ENCODE data around the gene HNRNPUL1.

Gene HNRNPUL1

GRCh38 chr19:41218615-41219507, 45.3 kb upstream of the HNRNPUL1 start, which contains the start of gene AXL:
Gene AXL, plus strand, starts transcription at chr19:41219223. Its CDS starts 170 bp downstream, at chr19:41219393.
- Histone ChIP-seq H3K9ac (ENCODE audit: low read length) (no peak within 1 kb of the TSS), H3K9me2 (ENCODE audit: low read depth, low read length) (no peaks in the 10 kb centered on the region), H3K4me3 (ENCODE audit: low read depth, low read length, poor library complexity, severe bottlenecking) (no peak within 1 kb of the TSS), H3F3A (ENCODE audit: insufficient read depth, low read length) (no peaks in the 10 kb centered on the region), H3K27me3 (ENCODE audit: insufficient read depth, low read length) (peaks cover 10% of the 10 kb centered on the region; the same call in 1 of the 2 replicates), H3K4me2 (ENCODE audit: low read length) (no peak within 1 kb of the TSS), H2AFZ (ENCODE audit: low read length) (no peak within 1 kb of the TSS), H3K36me3 (ENCODE audit: insufficient read depth, low read length) (no peaks in the 10 kb centered on the region), H3K27ac (ENCODE audit: low read depth, low read length, poor library complexity, severe bottlenecking) (no peak within 1 kb of the TSS), H3K4me1 (ENCODE audit: insufficient read depth, low read length, severe bottlenecking) (no peaks in the 10 kb centered on the region), H4K20me1 (ENCODE audit: insufficient read depth, low read length) (no peaks in the 10 kb centered on the region), H3K9me3 (ENCODE audit: low read length) (no peaks in the 10 kb centered on the region), H3K79me2 (ENCODE audit: insufficient read depth, low read length) (no peaks in the 10 kb centered on the region)
- no peak for TF ChIP-seq CTCF (IDR thresholded peaks at IDR 0.05; ENCODE audit: low read length)
- no peak for TF ChIP-seq EZH2 (IDR thresholded peaks at IDR 0.05; ENCODE audit: borderline replicate concordance, low read length)

- Histone ChIP-seq H3F3A (ENCODE audit: insufficient read depth, low read length) (no peaks in the 10 kb centered on the region), H3K79me2 (ENCODE audit: insufficient read depth, low read length) (no peaks in the 10 kb centered on the region), H3K9me2 (ENCODE audit: low read depth, low read length) (no peaks in the 10 kb centered on the region), H3K4me1 (ENCODE audit: insufficient read depth, low read length, severe bottlenecking) (no peaks in the 10 kb centered on the region), H3K27me3 (ENCODE audit: insufficient read depth, low read length) (peaks cover 15% of the 10 kb centered on the region; the same call in 1 of the 2 replicates), H3K27ac (ENCODE audit: low read depth, low read length, poor library complexity, severe bottlenecking) (no peak overlapping the region), H4K20me1 (ENCODE audit: insufficient read depth, low read length) (no peaks in the 10 kb centered on the region), H3K36me3 (ENCODE audit: insufficient read depth, low read length) (no peaks in the 10 kb centered on the region), H3K9ac (ENCODE audit: low read length) (no peak overlapping the region), H3K4me3 (ENCODE audit: low read depth, low read length, poor library complexity, severe bottlenecking) (no peak overlapping the region), H2AFZ (ENCODE audit: low read length) (no peak overlapping the region), H3K9me3 (ENCODE audit: low read length) (no peaks in the 10 kb centered on the region), H3K4me2 (ENCODE audit: low read length) (no peak overlapping the region)
- no peak for TF ChIP-seq CTCF (IDR thresholded peaks at IDR 0.05; ENCODE audit: low read length)
- no peak for TF ChIP-seq EZH2 (IDR thresholded peaks at IDR 0.05; ENCODE audit: borderline replicate concordance, low read length)
Measured at GRCh38 chr19:41219924-41220567, 44.1 kb upstream of the HNRNPUL1 start.

- Histone ChIP-seq H3K4me3 (ENCODE audit: low read depth, low read length, poor library complexity, severe bottlenecking) (no peak overlapping the region), H3K79me2 (ENCODE audit: insufficient read depth, low read length) (no peaks in the 10 kb centered on the region), H3K9ac (ENCODE audit: low read length) (no peak overlapping the region), H3K27me3 (ENCODE audit: insufficient read depth, low read length) (peaks cover 12% of the 10 kb centered on the region; the same call in 1 of the 2 replicates), H3K36me3 (ENCODE audit: insufficient read depth, low read length) (no peaks in the 10 kb centered on the region), H3K9me3 (ENCODE audit: low read length) (no peaks in the 10 kb centered on the region), H3K4me1 (ENCODE audit: insufficient read depth, low read length, severe bottlenecking) (no peaks in the 10 kb centered on the region), H4K20me1 (ENCODE audit: insufficient read depth, low read length) (no peaks in the 10 kb centered on the region), H3K4me2 (ENCODE audit: low read length) (no peak overlapping the region), H3K27ac (ENCODE audit: low read depth, low read length, poor library complexity, severe bottlenecking) (no peak overlapping the region), H2AFZ (ENCODE audit: low read length) (no peak overlapping the region), H3F3A (ENCODE audit: insufficient read depth, low read length) (no peaks in the 10 kb centered on the region), H3K9me2 (ENCODE audit: low read depth, low read length) (no peaks in the 10 kb centered on the region)
- TF ChIP-seq CTCF (IDR thresholded peaks at IDR 0.05; ENCODE audit: low read length) (no peak), EZH2 (IDR thresholded peaks at IDR 0.05; ENCODE audit: borderline replicate concordance, low read length) (no peak)
Measured at GRCh38 chr19:41220811-41221210, 43.4 kb upstream of the HNRNPUL1 start.
